Stomach (tissue), 4 donors: Measurements from ENCODE around the gene TTBK2.

ENCODE experiments used
- CTCF ChIP-seq, 7 experiments: fragments of 450-650 bp in 4 of 7; fragments of 200-600 bp in 3 of 7; sonication (generic) in 3 of 7; IDR thresholded peaks; one replicate each; pipeline ENCODE4 v1.5.1; 2016 to 2019; ENCODE audit warnings: antibody characterized with exemption in 7 of 7, control low read depth in 2 of 7, mild to moderate bottlenecking in 1 of 7
- EP300 ChIP-seq: sonication (generic); formaldehyde crosslinking; IDR thresholded peaks from one replicate; pipeline ENCODE4 v1.6.1; 2017; ENCODE audit warnings: antibody characterized with exemption
- POLR2A ChIP-seq, 4 donors: fragments of 450-650 bp; IDR thresholded peaks; one replicate each; pipeline ENCODE4 v1.6.1; 2016; ENCODE audit warnings: antibody characterized with exemption in 4 of 4, control low read depth in 2 of 4, mild to moderate bottlenecking in 1 of 4, moderate library complexity in 1 of 4
- POLR2AphosphoS5 ChIP-seq, 3 donors: sonication (generic); formaldehyde crosslinking; IDR thresholded peaks; one replicate each; pipeline ENCODE4 v1.6.1; 2016; ENCODE audit warnings: antibody characterized with exemption in 3 of 3

DNA sequence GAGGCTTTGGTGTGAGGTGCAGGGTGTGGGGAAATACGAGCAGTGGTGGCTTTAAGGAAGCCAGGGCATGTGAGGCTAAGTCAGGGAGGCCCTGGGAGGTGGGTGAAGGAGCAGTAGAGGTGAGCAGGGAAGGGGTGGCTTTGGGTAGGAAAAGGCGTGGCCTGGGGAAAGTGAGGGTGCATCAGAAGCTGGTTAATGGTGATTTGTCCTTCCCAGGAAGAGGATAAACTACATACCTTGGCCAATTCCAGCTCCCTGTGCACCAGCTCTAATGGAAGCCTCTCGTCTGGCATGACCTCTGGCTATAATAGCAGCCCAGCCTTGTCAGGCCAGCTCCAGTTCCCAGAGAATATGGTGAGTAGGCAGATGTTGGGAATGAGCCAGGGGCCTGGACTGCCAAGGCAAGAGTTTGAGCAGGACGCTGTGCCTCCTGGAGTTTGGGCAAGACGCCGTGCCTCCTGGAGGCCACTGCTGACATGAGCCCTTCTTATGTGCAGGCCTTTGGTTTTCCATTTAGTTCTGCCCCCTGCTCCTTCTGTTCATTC, 225.0 kb downstream of the TTBK2 start:
- TF ChIP-seq CTCF (IDR thresholded peaks at IDR 0.05) = no peak
- no peak for TF ChIP-seq EP300
- TF ChIP-seq POLR2AphosphoS5 (IDR thresholded peaks at IDR 0.05) = no peak
- TF ChIP-seq POLR2A (IDR thresholded peaks at IDR 0.05) = no peak
